ELF-1 (cell line): ENCODE results near the gene KSR2.

Experiments
- DNase-seq: peaks from one replicate; pipeline ENCODE4 v3.0.0-alpha.2; 2016; ENCODE audit warnings: low read depth, low spot score

Gene KSR2

DNA sequence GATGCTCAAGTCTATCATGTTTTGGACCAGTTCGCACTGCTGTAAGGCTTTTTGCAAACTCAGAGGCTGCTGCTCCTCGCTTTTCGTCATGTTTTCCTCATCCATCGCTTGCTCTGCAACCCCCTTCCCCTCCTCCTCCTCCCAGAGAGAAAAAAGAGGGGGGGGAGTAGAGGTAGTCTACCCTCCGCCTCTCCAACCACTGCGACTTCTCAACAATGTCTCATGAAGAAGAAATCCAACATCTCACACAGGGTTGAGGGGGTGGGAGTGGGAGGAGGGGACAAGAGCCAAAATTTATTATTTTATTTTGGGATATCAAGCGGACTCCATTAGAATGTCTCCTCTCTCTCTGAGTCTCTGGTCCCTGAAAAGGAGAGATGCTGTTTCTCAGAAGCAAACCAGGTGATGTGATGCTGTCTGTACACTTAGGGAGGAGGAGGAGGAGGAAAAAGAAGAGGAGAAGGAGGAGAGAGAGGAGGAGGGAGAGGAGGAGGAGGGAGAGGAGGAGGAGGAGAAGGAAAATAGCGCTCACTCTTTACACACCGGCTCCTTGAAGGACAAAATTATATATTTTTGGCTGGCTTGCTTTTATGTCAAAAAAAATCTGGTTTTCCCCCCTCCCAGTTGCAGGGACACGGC lies 520 bp downstream of the KSR2 start:
- DNase-seq, result no peak

DNA sequence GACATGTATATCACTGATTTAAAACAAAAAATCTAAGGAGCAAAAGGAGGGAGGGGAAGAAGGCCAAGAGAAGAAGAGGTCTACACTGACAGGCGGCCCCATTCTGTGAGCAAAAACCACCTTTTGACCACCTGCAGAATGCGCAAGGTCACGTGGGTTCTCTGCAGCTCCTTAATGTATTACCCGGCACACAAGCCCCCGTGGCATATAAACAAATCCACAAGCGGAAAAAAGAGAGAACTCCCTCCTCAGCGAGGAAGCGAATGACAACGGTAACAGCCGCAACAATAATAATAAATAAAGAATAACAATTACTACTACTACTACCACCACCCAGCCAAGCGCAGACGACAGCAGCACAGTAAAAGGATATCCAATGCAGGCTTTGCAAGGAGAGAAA lies 1.3 kb downstream of the KSR2 start:
- DNase-seq, result no peak

DNA sequence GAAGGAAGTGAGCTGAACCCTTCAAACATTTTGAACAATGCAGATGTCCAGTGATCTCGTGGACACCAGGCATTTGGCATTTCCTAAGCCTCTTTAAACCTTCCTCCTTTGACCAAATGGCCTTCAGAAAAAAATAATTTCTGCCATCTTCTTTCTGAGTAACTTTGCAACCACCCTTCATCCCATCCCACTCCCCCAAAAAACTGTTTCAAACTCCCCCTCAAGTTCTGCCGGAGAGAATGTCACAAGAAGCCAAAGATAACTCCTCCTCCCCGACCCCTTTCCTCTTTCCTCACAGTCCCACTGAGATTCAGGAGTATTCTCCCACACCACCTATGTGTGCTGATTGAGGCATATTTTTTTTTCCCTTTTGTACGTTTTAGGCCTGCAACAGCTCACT lies 1.7 kb downstream of the KSR2 start:
- DNase-seq, result no peak

DNA sequence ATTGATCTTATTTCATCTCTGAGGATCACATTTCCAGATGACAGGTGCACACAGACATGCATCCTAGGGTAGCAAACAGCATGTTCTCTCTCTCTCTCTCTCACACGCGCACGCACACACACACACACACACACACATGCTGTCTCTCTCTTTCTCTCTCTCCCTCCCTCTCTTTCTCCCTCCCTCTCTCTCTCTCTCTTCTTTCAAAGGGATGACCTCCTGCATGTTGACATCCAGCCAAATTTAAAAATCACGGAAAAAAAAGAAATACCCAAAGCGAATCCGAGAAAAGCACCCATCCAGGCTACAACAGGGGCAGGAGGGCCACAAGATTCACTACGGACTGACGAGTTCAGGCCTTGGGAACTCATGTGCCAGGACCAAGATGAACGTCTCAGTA lies 2.3 kb downstream of the KSR2 start:
- DNase-seq, result no peak

DNA sequence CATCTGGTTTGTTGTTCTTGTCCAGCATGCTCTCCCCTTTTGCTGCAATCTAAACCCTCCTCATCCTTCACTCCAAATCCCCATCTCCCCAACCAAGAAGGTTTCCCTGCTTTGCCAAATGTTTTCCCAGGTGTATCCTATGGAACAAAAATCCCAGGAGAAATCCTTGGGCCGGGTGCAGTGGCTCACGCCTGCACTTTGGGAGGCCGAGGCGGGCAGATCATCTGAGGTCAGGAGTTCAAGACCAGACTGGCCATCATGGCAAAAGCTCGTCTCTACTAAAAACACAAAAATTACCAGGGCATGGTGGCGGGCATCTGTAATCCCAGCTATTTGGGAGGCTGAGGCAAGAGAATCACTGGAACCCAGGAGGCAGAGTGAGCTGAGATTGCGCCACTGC lies 5.0 kb downstream of the KSR2 start:
- no peak for DNase-seq

DNA sequence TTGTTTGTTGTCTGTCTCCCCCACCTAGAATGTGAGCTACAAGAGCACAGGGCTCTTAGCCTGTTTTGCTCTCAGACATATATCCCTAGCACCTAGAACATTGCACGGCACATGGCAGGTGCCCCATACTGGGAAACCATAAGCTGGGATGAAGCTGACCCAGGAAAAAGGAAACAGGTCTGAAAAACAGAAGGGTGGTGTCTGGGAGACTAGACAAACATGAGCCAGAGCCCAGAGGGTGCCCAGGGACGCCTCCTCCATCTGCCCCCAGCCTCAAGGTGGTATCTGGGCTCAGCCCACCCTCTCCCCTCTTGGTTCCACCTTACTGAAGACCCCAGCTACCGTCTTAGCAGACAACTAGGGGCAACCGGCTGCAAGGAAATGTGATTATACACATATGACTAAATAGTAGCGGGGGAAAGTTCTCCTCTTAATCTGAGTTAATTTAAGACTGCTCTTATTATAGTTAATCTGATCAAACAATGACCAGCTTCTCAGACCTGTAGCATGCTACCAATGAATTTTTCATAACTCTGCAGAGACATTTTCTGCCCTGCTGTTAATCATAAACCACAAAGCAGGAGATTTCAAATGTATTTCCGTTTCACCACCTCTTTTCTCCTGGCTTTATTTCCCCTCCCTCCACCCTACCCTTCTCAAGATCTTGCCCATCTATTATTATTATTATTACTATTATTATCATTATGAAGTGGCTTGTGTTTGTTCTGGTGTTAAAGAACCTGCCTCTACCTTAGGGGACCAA lies 31.9 kb downstream of the KSR2 start:
- no peak for DNase-seq

DNA sequence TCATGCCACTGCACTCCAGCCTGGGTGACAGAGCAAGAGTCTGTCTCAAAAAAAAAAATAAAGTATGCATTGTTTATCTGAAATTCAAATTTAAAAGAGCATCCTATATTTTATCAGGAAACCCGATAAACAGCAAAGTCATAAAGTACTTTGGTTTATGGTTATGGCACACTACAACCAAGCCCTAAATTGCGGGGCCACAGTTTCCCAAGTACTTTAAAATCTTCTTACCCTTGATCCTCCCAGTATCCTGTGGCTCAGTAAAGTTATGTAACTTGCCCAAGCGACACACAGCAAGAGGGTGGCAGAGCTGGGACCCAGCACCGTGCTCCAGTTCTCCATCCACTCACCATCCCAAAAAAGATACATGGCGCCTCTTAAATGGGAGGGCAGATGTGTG lies 35.2 kb downstream of the KSR2 start:
- DNase-seq, result no peak

DNA sequence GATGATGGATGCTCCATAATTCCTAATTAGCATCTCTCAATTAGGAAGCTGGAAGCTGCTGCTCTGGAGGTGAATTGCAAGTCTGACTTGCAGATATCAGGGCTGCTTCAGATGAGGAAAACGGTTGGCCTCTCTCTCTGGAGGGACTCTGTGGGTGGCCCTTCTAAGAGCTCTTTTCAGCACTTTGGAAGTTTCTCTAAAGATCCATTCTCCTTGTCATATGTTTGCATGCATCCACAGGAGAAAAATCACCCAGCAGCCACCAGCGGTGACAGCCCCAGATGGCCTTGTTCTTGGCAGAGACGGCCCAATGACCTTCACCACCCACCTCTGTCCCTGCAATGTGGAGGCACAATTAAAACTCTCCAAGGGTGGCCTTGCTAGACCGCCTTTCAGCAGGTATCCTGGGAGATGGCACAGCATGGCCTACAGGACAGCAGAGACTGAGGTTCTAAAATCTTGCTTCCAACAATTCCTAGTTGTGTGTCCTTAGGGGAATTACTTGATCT lies 42.3 kb downstream of the KSR2 start:
- DNase-seq, result no peak

DNA sequence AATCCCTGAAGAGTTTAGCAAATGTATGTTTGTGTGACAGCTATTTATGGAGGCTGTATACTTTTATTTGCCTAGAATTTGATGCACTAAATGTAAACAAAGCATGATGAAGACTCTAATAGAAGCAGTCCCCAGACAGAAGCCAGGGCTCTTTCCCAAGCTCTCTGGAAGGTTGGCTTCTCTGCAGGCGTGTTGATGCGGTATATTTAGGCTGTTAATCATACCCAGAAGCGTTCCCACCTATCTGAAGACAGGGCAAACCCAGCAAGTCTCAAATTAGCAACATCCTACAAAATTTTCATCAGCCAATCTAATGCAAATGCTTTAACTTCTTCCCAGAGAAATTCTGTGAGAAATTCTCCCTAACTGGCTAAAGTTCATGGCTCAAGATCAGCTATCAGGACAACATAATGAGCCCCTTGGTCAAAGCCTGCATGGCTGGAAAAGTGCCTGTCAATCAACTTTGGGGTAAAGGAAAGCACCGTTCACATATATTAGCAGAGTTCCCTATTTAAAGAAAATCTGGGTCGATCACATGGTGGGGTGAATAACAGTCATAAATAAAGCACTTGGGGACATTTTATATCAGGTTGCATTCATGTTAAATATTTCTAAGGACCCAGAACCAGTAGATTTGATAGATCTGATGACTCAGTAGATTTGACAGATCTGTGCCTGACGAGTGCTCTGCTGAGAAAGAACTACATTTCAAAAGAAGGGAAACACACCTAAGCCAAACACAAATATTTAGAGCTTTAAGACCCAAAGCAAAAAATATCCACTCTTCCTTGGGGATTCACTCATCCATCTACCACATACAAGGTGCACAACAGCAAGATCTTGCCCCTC lies 46.6 kb downstream of the KSR2 start:
- DNase-seq, result no peak

DNA sequence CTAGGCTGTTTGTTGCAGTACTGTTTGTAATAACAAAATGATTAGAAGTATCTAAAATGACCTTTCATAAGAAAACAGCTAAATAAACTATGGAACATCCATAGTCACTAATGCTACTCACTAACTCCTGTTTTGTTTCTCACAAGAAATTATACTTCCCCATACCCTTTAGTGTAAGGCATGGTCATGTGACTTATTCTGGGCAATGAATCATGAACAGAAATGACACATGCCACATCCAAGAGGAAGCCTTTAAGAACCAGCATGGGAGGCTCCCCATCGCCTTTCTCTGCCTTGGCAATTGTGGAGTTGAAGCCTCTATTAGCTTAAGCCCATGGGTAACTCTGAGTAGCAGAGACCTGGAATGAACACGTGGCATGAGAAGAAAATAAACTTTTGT lies 49.3 kb downstream of the KSR2 start:
- DNase-seq, result no peak

DNA sequence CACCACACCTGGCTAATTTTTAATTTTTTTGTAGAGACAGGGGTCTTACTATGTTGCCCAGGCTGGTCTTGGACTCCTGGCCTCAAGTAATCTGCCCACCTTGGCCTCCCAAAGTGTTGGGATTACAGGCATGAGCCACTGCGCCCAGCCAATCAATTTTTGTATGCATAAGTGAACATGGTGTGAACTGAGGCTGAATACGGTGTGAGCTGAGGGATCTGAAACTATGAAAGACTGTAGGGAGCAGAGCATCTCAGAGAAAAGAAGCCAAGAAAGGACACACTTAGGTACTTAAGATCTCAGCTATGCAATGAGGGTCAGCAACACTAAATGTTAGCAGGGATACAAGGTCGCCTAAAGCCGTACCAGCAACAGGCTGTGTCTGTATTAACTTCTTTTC lies 54.1 kb downstream of the KSR2 start:
- no peak for DNase-seq

DNA sequence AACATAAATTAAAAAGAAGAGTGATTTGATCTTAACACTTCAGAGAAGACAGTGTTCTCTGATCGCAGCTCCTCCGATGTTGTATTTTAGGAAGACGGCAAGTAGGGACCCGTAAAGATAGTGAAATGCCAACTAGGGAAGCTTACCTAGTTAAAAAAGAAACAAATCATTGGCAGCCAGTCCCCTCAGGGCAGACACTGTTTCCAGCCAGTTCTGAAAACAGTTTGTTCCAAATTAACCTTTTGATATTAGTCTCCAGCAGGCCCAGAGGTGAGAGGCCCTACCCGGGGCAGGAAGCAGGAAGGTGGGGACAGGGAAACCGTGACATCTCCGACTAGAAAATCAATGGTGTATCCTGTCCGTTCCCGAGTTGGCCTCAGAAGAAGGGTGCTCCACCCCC lies 56.0 kb downstream of the KSR2 start:
- no peak for DNase-seq

DNA sequence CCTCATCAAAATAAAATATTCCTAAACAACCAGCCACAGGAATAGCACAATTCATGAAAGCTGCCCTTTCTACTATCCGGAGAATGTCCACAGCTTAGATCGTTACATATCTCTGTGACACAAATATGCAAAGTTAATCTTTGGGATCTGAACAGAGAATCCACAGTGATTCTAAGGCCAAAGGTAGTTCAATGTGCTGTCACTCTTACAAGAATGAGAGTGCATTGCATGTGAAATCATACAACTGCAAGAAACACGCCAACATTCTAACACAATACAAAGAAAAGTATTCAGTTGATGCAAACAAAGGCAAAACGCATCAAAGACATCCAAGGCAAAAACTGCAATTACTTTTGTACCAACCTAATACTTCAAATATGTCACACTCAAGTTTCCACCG lies 60.4 kb downstream of the KSR2 start:
- DNase-seq, result no peak

DNA sequence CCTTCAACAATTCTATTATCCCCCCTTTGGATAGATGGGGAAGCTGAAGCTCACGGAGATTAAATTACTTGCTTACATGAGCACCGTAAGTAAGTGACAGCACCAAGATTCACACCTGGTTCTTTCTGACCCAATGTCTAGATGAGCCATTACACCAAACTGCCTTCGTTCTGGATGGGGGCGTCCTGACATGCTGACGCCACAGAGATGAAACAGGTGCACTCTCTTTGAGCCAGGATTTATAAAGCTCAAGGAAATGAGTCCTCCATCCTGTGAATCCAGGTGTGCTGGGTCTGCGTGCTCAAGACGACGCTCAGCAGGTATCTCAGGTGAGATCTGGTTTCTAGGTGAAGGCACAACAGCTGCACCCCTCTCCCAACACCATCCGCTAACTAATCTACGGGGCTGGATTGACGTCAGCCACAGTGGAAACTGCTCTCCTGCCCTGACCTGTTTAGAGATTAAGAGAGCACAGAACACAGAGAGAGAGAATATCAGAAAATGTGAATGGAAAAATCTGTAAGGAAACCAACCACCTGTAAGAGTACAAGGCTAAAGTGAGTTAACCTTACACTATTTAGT lies 61.6 kb downstream of the KSR2 start:
- DNase-seq, result no peak

DNA sequence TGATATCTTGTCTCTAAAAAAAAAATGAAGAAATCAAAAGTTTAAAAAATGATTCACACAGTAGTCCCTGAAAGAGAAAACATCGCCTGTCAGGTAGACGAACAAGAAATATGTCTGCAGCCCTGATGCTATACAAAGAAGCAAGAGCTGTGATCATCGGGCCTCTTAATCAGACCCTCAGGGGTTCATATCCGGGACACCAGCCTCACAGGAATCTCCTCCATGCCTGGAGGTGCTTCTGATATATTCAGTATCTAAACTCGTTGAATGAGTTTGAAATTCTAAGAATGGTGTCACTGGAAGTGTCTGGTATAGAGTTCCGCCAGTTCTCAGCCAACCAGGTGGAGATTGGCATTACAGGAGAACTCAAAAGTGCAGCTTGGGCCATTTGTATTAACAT lies 64.7 kb downstream of the KSR2 start:
- DNase-seq, result no peak

DNA sequence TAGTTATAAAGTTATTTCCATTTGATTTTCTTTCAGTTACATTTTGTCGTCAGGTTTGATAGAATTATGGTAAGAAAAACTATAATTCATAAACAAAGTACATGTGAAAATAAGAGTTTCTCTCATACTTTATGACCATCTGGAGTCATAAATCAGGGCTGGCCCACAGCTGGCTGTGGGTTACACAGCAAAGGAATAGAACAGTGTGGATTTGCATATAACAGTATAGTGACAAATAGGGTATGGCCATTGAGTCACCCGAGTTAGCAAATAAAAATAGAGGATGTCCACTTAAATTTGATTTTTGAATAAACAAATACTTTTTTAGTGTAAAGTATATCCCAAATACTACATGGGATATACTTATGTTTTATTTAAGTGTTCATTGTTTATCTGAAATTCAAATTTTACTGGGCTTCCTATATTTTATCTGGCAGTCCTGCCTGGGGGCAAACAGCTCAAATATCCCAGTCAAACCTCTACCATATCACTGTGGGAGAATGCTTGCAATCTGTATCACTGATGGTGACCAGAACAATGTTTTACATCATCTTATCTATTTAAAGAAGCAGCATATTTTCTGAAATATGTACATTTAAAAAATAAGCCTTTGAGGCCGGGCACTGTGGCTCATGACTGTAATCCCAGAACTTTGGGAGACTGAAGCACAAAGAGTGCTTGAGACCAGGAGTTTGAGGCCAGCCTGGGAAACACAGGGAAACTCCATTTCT lies 65.5 kb downstream of the KSR2 start:
- no peak for DNase-seq

DNA sequence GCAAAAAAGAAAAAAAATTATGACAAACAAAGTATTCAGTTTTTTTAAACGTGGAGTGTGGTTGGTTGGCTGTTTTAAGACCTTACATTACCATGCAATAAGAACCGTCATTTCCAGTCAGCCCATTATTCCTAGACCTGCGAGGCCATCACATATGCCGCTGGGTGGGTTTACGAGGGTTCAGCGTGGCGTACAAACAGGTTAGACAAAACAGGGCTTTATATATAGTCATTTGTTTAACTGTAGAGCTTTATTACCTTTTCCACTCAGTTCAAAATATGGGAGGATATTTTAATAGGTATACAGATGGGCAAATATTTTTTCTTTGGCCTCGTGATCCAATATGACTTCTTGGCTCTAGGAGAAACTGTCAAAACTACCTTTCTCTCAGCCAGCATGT lies 67.2 kb downstream of the KSR2 start:
- no peak for DNase-seq

DNA sequence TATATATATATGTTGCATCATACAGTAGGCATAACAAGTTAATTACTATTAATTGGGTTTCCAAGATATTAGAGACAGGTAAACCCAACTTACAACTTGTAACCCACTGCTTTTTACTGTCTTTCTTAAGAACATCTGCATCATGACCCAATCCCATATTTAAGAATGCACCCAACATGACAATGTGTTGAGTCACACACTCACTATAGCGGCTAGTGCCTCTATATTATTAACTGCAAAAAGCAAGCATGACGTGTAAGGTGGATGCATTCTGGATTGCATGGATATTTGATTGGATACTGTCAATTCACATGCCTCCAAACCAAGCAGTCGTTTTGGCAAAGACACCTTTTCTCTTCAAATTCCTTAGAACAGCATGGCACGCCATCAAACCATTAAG lies 68.2 kb downstream of the KSR2 start:
- DNase-seq, result no peak

DNA sequence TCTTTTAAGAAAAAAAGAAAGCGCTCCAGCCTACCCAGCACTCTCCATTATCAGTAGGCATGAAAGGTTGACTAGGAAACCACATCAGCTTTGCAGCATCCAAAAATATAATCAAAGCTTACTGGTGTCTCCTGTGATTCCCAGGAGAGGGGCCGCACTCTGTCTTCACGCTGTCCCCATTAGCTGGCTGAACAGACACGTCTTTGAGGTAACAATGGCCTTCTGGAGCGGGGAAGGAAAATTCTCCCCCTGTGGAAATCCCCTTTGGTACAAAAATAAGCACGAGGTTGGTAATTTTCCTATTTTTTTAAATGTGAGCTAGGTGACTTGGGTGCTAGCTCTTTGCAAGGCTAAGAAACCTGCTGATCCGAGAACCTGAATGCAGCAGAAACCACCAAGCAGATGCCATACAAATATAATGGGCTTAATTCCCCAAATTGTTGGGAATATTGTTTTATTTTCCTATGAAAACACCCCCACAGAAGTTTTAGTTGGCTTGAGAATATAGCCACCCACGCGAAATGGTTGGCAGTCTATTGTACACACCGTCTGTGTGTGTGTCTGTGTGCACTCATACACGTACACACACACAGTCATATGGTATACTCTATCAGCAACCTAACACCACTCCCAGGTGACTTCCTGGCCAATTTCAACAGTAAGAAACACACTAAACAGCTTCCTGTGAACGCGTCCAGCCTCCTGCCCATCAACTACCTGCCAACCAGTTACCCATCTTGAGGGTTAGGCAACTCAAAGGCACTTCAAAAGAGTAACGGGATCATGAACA lies 71.2 kb downstream of the KSR2 start:
- DNase-seq, result no peak

DNA sequence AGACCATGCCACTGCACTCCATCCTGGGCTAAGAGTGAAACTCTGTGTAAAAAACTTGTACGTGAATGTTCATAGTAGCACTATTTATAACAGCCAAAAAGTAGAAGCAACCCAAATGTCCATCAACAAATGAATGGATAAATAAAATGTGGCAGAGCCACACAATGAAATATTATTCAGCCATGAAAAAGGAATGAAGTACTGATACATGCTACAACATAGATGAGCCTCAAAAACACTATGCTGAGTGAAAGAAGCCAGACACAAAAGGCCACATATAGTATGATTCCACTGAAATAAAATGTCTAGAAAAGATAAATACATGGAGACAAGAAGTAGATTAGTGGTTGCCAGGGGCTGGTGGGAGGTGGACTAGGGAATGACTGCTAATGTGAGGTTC lies 72.8 kb downstream of the KSR2 start:
- no peak for DNase-seq

DNA sequence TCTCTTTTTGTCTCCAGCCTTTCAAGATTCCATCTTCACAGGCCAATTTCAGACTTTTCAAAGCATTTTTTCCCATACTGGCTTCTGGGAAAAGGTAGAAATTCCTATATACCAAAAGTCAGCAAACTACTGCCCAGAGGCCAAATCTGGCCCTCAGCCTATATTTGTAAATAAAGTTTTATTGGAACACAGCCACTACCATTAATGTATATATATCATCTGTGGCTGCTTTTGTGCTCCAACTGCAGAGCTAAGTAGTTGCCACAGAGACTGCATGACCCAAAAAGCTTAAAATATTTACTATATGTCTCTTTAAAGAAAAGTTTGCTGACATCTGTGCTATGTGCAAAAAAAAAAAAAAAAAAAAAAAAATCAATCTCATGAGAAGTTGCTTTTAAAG lies 76.3 kb downstream of the KSR2 start:
- DNase-seq, result no peak
